Neuron (in vitro differentiated cells): ENCODE measurements around the gene MTAP.

Experiments
- H2AFZ ChIP-seq: one replicate; pipeline ENCODE4 v1.6.1; 2013; ENCODE audit warnings: low read depth, mild to moderate bottlenecking, inconsistent platforms, low read length, moderate library complexity
- H3K27me3 ChIP-seq: one replicate; pipeline ENCODE4 v1.6.1; 2013; ENCODE audit warnings: low read length; ENCODE audit not compliant: insufficient read depth
- H3K36me3 ChIP-seq: one replicate; pipeline ENCODE4 v1.6.1; 2013; ENCODE audit warnings: low read length; ENCODE audit not compliant: insufficient read depth
- H3K4me1 ChIP-seq: one replicate; pipeline ENCODE4 v1.6.1; 2013; ENCODE audit warnings: low read length; ENCODE audit not compliant: insufficient read depth
- H3K4me3 ChIP-seq: 2 replicates; pipeline ENCODE4 v1.5.1; 2013; ENCODE audit warnings: mild to moderate bottlenecking, low read length, moderate library complexity
- H3K9me3 ChIP-seq: one replicate; pipeline ENCODE4 v1.6.1; 2013; ENCODE audit warnings: low read length

MTAP gene

DNA sequence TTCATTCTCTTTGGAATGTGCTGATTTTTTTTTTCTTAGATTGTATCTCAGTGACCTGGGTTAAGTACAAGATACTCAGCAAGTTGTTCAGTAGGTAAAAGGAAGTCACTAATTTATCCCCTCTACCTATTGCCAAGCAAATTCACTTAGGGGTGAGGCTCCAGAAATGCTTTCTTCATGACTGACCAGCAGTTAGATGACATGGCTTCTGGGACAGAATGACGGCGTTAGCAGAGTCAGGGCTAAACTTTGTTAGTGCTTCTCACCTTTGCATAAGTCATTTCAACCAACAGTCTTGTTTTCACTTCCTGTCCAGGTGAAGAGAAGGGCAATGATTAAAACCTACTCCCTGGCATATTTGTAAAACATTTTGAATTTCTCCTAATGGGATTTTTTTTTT, 20.2 kb upstream of the MTAP start:
- H3K4me3 ChIP-seq = no peak overlapping the region
- no peaks in the 10 kb centered on the region for H3K36me3 ChIP-seq
- no peaks in the 10 kb centered on the region for H3K4me1 ChIP-seq
- H2AFZ ChIP-seq = no peak overlapping the region
- H3K27me3 ChIP-seq = peaks cover 2% of the 10 kb centered on the region
- H3K9me3 ChIP-seq = no peaks in the 10 kb centered on the region

DNA sequence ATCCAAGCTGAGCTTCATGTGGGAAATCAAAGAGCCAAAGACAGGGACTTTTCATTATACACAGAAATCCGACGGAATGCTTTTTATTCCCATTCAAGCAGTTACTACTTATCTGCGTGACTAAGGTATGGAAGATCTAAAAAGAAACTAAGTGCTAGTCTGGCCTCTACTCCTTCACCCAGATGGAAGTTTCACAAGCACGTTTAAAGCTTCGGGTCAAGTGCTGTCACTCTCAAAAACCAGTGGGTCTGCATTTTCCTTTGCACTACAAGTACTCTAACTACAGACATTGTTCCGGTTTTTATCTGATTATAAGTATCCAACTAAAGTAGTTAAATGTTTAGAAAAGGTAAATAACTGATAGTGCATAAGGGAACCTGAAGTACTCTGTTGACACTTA, 13.7 kb upstream of the MTAP start:
- Histone ChIP-seq H3K36me3 (no peaks in the 10 kb centered on the region), H3K4me1 (no peaks in the 10 kb centered on the region), H3K27me3 (peaks cover 12% of the 10 kb centered on the region), H2AFZ (no peak overlapping the region), H3K9me3 (no peaks in the 10 kb centered on the region), H3K4me3 (no peak overlapping the region)

DNA sequence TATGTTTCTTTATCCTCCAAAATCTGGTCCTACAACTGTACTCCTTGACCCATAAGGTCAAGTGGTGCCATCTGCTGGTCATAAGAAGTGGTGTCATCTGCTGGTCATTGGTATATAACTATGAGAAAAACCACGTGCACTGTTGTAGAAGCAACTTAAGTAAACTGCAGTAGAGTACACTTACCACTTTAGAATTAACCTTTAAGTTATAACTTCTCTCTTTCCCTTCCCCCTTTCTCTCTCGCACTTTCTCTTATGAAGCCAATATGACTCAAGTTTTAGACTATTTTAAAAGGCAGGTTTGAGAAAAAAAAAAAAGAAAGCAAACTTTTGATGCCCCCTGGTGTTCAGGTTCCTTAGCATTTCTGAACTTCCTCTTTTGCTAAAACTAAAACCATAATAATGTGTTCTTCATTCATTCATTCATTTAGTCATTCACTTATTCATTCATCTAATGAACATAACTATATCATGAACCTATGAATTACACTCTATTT, 12.8 kb upstream of the MTAP start:
- H3K4me1 ChIP-seq = no peaks in the 10 kb centered on the region
- no peak overlapping the region for H3K4me3 ChIP-seq
- peaks cover 18% of the 10 kb centered on the region for H3K27me3 ChIP-seq
- no peak overlapping the region for H2AFZ ChIP-seq
- H3K36me3 ChIP-seq = no peaks in the 10 kb centered on the region
- no peaks in the 10 kb centered on the region for H3K9me3 ChIP-seq

GRCh38 chr9:21795483-21795882, 7.0 kb upstream of the MTAP start:
- no peaks in the 10 kb centered on the region for H3K9me3 ChIP-seq
- H3K36me3 ChIP-seq = no peaks in the 10 kb centered on the region
- no peaks in the 10 kb centered on the region for H3K4me1 ChIP-seq
- no peak overlapping the region for H2AFZ ChIP-seq
- no peak overlapping the region for H3K4me3 ChIP-seq
- peaks cover 24% of the 10 kb centered on the region for H3K27me3 ChIP-seq

DNA sequence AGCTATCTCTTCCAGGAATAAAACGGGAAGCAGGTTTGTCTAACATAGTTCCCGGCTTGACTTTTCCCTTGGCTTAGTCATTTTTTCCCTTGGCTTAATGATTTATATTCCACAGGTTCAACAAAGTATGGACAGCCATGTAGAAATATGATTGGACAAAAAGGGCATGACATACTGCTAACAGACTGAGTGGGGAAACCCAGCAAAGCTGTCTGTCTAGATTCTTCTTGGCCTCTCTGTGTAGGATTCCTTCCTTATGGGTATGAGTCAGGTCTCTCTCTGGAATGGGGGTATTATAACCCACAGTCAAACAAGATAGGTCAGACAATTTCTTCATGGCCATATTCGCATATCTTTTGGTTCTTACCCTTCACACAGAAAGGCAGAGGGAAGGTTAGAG, 5.7 kb upstream of the MTAP start:
- Histone ChIP-seq H3K9me3 (no peaks in the 10 kb centered on the region), H2AFZ (no peak overlapping the region), H3K4me3 (no peak overlapping the region), H3K36me3 (no peaks in the 10 kb centered on the region), H3K27me3 (peaks cover 24% of the 10 kb centered on the region), H3K4me1 (peaks cover 4% of the 10 kb centered on the region)

DNA sequence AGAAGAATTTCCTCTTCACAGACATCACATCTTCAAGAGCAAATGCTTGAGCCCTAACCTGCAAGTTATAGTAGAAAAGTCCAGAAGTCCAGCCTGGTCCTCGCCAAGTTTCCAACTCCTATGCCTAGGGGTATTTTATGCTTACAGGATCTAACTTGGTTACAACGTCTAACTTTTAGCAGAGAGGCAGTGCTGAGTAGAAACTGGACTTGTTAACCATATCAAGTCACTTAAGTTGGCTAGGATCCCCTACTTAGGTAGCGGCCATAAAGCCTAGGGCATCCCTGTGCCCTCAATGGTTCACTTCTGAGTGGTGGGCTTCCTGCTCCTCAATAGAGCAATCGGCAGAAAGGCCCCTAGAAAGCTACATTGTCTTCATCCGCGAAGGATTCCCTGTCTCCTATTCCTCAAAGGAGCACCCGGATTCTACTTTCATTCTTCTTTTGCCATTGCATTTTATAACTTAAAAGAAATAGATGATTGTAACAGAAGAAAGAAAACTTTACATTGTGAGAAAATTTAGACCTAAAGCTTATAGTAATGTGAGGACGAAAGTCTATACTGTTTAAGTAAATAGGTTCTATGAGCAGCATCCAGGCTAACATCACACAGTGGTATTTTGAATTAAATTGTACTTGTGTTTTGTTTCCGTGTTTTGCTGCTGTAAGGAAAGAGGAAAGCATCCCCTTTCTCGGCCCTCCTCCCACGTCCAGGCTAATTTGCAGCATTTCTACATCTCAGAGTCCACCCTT, 1.3 kb upstream of the MTAP start:
- Histone ChIP-seq H3K4me1 (peaks cover 29% of the 10 kb centered on the region), H3K27me3 (peaks cover 7% of the 10 kb centered on the region), H2AFZ (peak overlapping the region; percentile 98), H3K4me3 (peak overlapping the region; percentile 84), H3K9me3 (no peaks in the 10 kb centered on the region), H3K36me3 (peaks cover 10% of the 10 kb centered on the region)

DNA sequence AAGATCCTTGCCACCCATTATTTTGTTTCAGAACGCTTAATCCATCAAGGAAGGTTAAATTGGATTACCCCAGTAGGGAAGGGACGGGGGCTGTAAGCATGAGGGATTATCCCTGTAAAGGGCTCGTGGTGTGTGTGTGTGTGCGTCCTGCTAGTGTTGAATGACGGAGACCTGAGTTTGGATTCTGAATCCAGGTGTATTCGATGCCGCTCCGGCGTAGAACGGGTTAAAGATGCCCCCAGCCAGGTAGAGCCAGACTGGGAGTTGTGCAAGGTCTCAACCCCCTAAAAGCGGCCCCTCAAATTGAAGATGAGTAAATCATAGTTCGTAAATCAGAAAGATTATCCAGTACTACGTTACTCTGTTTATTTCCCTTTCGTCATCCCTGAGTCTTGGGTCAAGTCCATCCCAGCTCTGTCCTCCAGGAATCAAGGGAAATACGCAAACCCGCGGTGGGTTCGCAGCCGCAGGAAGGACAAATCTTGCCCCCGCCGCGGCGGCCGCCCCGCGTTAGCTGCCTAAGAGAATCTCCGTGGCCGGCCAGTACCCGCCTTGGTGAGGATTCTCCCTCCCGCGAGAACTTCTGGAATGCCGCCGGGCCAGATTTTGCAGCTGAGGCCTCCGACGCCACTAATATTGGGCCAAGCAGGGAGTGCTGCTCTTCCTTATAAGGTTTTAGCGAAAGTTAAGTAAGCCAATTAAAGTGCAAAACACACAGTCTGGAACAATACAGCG, 586 bp upstream of the MTAP start:
- no peaks in the 10 kb centered on the region for H3K9me3 ChIP-seq
- peaks cover 30% of the 10 kb centered on the region for H3K4me1 ChIP-seq
- peaks cover 14% of the 10 kb centered on the region for H3K36me3 ChIP-seq
- H3K4me3 ChIP-seq = peak overlapping the region; percentile 84
- H2AFZ ChIP-seq = peak overlapping the region; percentile 98
- peaks cover 2% of the 10 kb centered on the region for H3K27me3 ChIP-seq

DNA sequence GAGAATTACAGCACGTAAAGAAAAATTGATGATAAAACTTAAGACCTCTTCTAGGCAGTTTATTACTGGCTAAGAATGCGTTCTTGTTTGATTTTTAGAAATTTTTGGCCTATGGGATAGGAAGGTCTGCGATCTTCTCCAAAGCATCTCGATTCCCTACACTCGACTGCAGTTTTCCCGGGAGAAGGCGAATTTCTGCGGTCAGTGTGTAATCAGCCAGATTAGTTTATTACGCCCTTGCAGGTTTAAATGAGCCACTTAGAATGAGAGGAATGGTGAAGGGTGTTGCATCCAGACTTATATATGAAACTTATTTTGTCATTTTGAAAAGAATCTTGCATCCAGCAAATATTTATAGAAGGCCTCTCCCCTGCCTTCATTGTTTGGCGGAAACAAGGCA, 1.2 kb downstream of the MTAP start:
- Histone ChIP-seq H3K4me3 (peak overlapping the region; percentile 84), H3K4me1 (peaks cover 30% of the 10 kb centered on the region), H3K9me3 (no peaks in the 10 kb centered on the region), H2AFZ (no peak overlapping the region), H3K27me3 (no peaks in the 10 kb centered on the region), H3K36me3 (peaks cover 27% of the 10 kb centered on the region)

DNA sequence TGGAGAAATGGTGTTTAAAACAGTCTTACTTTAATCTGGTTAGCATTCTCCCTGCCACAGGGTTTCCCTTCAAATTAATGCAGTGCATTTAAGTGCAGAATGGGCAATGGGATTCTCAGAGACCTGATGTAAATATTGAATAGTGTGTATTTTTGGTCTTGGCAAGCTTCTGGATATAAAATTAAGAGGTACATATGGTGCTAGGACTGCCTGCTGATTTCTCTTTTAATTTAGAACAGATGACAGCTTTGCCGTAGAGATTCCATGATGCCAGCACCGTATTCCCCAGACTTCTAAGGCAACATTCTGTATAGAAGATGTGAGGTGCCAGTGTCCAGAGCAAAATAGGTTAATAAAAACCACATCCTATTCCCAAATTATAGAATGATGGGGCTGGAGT, 1.9 kb downstream of the MTAP start:
- H2AFZ ChIP-seq = no peak overlapping the region
- no peaks in the 10 kb centered on the region for H3K27me3 ChIP-seq
- no peaks in the 10 kb centered on the region for H3K9me3 ChIP-seq
- H3K36me3 ChIP-seq = peaks cover 34% of the 10 kb centered on the region
- H3K4me3 ChIP-seq = peak overlapping the region; percentile 84
- peaks cover 30% of the 10 kb centered on the region for H3K4me1 ChIP-seq

DNA sequence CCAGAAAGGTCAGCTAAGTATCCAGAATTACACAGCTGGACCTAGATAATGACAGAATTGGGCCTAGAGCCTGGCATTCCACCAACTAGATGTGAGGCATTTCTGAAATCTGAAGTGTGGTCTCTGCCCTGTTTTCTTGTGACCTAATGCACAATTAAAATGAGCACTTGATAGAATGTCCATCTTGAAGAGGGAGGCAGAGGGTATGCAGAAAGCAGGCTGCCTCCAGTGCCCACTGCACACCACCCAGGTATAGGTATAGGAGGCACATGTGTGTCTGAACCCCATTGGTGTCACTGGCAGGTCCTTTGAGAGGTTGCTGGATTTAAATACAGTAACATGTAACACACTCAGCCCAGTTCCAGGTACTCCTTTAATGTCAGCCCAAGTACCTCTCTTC, 2.4 kb downstream of the MTAP start:
- no peaks in the 10 kb centered on the region for H3K9me3 ChIP-seq
- H2AFZ ChIP-seq = no peak overlapping the region

GRCh38 chr9:21806644-21807043, 4.2 kb downstream of the MTAP start:
- H3K4me1 ChIP-seq = peaks cover 27% of the 10 kb centered on the region
- no peaks in the 10 kb centered on the region for H3K27me3 ChIP-seq
- peaks cover 53% of the 10 kb centered on the region for H3K36me3 ChIP-seq
- H3K9me3 ChIP-seq = no peaks in the 10 kb centered on the region
- no peak overlapping the region for H2AFZ ChIP-seq
- no peak overlapping the region for H3K4me3 ChIP-seq

More for the DNA sequence above, 2.4 kb downstream of the MTAP start:
- Histone ChIP-seq H3K36me3 (peaks cover 37% of the 10 kb centered on the region), H3K27me3 (no peaks in the 10 kb centered on the region), H3K4me3 (peak overlapping the region; percentile 84), H3K4me1 (peaks cover 30% of the 10 kb centered on the region)

GRCh38 chr9:21810388-21810787, 8.0 kb downstream of the MTAP start:
- Histone ChIP-seq H3K36me3 (peaks cover 58% of the 10 kb centered on the region), H2AFZ (no peak overlapping the region), H3K27me3 (no peaks in the 10 kb centered on the region), H3K4me1 (peaks cover 6% of the 10 kb centered on the region), H3K9me3 (no peaks in the 10 kb centered on the region), H3K4me3 (no peak overlapping the region)

- no peak overlapping the region for H3K4me3 ChIP-seq
- H3K36me3 ChIP-seq = peaks cover 61% of the 10 kb centered on the region
Observed at GRCh38 chr9:21810881-21811280, 8.4 kb downstream of the MTAP start.

More at GRCh38 chr9:21810881-21811280, 8.4 kb downstream of the MTAP start:
- H3K9me3 ChIP-seq = no peaks in the 10 kb centered on the region
- H3K4me1 ChIP-seq = peaks cover 2% of the 10 kb centered on the region
- no peaks in the 10 kb centered on the region for H3K27me3 ChIP-seq
- H2AFZ ChIP-seq = no peak overlapping the region
